ENCODE data around the gene C5orf52.
"Not testable (repeated sequence)": the region's sequence is repeated elsewhere in the genome, so short reads cannot be mapped to it uniquely, and the experiment has no call there.

Gene C5orf52

DNA sequence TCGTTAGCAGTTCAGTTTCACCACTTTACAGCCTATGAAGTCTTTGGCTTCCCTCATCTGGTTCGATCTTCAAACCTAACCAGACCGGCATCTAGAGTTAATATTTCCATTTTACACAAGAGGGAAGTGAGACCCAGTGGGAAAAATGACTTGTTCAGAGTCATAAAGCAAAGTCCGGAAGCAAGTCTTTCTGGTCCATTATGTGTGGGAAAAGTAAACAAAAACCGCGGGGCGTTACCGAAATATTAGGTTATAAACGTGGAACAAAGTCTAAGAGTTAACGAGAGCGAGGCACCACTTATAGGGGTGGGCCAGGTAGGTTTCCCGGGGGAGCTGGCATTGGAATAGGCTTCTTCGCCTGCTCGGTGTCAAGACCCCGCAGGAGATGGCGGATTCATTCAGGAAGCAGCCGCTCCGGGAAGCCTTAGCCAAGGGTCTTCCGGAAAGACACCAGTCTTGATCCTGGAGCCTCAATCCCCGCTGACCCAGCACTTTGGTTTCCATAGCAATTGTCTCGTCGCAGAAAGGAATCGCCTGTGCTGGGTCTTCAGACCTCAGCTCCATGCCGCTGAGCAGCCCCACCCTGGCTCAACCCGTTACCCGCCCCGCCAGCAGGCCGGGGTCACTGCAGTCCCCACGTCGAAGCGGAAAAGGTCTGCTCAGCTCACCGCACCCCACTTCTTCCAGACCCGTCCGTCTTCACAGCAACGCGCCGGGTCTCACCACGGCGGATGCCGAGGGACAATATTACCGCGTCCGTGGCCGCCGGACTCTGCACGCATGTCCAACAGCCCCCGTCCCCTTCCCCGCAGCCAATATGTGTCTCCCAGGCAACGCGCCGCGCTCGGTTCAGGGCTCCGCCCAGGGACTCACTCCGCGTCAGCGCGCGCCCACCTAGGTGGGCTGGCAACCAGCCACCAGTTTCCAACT is at the start of gene C5orf52:
C5orf52 (plus strand) TSS at position 872 of the 930 bp plus-strand sequence. CDS start 82 bp downstream, outside the sequence.
- no peak for DNase-seq

DNA sequence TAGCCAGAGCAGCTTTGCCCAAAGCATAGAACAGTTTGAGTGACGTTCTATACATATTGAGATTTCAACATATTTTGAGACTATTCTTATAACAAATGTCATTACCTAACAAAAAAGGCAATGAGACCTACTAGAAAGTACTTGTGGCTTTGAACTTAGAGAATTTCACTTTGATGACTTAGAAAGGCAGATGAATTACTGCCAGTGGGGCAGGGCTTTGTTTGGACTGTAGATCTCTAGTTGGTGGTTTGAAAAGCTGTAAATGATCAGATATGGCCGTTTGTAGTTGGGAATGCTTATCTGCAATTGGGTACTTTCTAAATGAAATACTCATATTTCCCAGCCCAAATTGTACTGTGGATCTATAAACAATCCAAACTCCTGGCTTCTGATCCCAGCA is 47.2 kb upstream of the C5orf52 start:
- no peak for DNase-seq

DNA sequence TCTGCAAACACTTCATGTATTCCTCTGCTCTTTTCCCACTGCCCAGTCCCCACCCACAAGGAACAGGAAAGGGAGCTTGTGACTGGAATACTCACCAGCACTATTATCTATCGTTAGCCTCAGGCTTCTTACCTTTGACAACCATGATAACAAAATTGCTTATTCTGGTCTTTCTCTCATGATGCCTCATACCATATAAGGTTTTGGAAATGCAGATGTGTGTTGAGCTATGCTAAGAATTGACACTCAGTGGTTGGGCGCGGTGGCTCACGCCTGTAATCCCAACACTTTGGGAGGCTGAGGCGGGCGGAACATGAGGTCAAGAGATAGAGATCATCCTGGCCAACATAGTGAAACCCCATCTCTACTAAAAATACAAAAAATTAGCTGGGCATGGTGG is 44.5 kb upstream of the C5orf52 start:
- no peak for DNase-seq

DNA sequence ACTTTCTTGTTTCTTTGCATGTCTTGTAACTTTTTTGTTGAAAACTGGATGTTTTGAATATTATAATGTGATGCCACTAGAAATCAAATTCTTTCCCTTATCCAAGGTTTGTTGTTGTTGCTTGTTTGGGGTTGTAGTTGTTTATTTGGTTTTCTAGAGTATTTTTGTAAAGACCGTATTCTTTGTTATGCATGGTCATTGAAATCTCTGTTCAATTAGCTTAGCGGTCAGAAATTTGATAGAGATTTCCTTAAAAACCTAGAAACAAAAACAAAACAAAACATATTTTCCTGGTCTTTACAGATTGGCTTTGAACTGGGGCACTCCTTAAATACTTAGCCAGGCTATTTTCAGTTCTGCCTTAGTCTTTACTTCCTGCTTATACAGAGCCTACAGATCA is 41.0 kb upstream of the C5orf52 start:
- DNase-seq: no peak

DNA sequence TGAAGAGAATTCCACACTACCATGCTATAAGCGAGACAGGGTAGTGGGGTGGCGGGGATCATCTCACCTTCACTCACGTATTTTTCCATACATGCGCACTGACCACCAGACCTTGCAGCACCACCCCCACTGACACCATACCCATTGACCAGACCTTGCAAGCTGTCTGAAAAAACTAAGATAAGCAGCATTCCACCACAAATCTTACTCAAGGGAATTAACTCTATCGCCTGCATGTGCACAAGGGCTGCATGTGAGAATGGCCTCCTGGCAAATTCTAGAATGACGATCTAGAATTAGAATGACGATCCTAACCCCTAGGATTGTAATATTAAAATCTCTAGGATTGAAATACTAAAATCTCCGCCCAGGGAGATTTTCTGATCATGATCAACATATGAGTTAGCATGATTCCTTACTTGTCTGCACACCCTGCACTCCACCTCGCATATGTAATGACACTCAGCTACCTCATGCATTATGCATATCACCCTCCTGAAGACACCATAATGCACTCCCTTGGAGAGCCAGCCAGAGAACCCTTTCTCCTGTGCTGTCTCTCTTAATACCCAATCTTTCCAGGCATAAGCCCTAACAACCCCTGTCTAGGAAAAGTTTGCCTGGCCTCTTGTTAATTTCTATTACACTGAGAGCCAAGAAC is 30.8 kb upstream of the C5orf52 start:
- DNase-seq: no peak

DNA sequence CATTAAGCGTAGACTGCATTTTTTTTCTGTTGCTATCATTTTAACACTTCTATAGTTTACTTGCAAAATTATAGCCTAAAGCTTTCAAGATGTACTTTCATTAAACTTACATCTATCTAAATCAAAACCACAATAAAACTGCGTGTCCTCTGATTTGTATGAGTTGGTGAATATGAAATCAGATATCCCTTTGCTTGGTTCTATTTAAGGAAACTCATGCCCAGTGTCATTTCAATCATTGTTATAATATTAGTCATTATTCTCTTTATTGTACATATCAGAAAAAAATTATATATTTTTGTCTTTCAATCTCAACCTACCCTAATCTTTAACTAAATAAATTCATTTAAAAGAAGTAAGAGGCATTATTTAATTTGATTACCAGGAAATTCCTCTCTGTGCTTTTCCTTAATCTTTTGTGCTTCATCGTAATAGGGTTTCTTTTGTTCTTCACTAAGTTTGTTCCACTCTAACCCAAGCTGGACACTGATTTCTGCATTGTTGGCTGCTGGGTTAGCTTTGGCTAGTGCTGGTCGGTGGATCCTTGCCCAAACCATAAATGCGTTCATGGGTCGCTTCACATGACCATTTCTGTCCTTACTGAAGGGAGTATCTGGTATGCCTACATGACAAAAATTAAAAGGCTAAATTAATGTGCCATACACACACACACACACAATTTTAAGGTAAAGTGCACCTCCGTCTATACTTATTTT is 22.9 kb upstream of the C5orf52 start:
- no peak for DNase-seq

DNA sequence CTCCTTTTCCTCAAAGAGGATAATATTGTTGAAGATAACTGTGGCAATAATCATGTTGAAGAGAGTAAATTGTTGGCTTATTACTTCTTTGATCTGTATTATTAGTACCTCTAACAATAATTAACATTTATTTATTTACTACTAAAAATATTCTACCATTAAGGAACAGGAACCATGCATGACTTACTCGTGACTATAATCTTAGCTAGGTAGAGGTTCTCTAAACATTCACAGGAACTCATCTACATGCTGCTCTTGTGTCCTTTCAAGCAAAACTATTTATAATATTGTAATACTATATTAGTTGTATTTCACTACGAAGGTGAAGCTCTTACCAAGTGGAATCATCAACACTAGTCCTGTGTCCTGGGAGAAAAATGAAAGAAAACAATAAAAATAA is 22.2 kb upstream of the C5orf52 start:
- no peak for DNase-seq

DNA sequence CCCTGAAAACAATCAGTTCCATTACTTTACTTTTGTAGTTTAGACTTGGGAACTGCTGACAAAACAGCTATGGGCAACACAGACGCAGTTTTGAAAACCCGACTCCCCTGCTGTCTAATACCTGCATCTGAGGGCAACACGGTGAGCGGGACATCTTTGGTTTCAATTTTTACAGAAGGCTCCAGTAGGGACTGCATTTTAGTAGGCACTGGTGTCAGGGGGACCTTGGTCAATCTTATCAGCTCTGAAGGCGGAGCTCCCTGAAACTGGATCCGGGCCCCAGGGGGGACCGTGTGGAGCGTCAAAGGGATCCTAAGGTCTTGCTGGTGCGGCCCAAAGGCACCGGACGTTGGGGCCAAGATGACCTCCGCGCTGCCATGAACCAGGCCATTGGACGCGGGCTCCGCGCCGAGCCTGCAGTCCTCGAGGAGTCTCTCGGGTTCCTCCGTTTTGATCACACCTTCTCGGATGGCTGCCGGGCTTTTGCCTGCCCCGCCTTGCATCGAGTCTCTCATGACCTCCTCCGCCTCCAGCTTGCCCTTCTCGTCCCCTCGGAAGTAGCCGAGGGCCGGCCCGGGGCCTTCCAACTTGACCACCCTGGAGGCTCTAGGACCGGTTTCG is 20.2 kb upstream of the C5orf52 start:
- no peak for DNase-seq

DNA sequence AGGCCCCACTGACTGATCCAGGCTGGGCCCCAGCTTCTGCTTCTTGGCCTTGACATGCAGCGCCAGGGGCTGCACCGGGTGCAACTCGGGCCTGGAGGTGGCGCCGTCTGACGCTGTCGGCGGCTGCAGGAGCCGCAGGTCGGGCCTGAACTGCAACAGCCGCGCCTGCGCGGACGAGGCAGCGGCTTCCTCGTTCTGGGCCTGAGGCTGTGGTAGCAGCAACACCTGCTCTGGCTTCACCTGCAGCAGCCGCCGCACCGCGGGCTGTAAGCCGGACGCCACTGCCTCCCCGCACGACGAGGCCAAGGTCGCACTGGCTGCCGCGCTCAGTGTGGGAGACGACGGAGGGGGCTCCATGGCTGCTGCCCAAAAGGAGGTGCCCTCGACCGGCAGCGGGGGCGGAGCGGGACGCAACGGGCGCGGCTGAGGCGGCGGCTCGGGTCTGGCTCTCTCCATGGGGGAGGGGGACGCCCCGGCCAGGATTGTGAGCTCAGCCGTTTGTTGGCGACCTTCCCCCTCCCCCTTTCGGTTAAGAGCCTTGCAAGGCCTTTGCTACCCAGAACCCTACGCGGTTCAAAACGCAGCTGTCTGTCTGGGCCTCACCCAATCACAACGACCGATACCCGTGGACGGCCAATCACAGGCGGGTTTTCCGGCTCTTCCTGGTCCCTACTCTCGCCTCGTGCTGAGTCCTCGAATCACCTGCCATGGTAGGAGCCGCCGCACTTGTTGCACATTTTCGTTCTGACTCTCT is 19.5 kb upstream of the C5orf52 start:
- DNase-seq: no peak

DNA sequence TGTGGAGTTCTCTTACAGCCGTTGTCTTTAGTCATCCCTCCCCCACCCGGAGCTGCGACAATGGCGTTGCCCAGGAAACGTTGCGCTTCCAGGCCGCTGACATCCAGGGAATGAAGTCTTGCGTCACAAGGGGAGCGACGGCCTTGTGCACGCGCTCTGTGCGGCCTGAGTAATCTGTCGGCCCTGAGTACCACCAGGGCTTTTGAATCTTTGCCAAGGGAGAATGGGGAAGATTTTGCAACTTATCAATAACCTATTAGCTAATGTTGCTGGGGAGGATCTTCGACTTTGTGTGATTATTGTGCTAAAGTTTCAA is 19.0 kb upstream of the C5orf52 start, which contains the start of gene SOX30:
SOX30 (minus strand) TSS at position 62 of the 316 bp plus-strand sequence. CDS start 360 bp downstream, outside the sequence.
- DNase-seq: no peak

DNA sequence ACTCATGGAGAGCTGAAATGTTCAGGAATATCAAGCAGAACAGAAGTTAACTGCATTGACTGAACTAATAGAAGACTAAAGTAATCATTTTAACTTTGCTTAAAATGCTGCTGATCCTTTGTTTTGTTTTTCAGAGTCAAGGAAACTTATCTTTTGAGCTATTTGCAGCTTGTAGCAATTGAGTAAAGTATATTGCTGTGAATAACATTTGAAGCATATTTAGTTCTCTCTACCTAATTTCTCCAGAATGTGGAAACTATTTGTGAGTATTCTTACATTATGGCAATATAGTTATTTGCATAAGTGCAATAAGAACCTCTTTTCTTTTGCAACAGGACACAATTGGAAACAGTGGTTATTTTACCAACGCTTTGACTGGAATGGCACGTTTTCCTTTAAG is 13.8 kb upstream of the C5orf52 start:
- no peak for DNase-seq

DNA sequence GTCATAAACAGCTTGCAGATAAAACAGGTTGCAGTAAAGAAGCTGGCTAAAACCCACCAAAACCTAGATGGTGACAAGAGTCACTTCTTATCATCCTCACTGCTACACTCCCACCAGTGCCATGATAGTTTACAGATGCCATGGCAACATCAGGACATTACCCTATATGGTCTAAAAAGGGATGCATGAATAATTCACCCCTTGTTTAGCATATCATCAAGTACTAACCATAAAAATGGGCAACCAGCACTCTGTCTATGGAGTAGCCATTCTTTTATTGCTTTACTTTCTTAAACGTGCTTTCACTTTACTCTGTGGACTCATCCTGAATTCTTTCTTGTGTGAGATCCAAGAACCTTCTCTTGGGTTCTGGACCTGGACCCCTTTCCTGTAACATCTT is 12.4 kb upstream of the C5orf52 start:
- DNase-seq: no peak

DNA sequence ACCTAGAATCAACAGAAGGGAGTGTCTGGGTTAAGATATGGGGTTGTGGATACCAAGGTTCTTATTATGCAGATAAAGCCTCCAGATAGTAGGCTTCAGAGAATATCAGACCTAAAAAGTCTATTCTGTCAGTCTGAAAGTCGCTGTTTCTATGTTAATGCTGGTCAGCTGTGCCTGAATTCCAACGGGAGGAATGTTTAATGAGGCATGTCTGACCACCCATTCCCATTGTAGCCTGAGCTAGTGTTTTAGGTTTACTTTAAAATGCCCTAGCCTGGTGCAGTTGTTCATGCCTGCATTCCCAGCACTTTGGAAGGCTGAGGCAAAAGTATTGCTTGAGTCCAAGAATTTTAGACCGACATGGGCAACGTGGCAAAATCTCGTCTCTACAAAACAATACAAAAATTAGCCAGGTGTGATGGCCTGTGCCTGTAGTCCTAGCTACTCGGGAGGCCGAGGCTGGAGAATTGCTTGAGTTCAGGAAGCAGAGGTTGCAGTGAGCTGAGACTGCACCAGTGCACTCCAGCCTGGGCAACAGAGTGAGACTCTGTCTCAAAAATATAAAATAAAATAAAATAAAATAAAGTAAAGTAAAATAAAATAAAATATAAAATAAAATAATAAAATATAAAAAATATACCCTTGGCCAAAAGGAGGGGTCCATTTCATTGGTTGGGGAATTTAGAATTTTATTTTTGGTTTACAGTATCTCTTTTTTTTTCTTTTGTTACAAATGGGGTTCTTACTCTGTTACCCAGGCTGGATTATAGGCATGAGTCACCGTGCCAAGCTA is 11.3 kb upstream of the C5orf52 start:
- DNase-seq: no peak

DNA sequence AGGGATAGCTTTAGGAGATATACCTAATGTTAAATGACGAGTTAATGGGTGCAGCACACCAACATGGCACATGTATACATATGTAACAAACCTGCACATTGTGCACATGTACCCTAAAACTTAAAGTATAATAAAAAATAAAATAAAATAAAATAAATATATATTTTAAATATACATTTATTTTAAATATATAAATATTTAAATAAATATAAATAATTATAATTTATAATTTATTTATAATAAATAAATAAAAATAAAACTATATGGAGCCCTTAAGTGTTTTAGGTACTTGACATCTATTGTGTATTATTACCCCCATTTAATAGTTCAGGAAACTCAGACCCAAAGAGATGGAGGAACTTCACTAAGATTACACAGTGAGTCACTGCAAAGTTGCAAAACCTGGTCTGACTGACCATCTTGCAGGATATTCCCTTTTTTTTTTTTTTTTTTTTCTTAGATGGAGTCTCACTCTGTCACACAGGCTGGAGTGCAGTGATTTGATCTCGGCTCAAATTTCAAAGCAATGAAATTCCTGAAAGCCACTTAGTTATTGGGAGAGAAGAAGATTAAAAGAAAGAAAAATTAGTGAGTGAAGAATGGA is 5.8 kb upstream of the C5orf52 start:
- no peak for DNase-seq

DNA sequence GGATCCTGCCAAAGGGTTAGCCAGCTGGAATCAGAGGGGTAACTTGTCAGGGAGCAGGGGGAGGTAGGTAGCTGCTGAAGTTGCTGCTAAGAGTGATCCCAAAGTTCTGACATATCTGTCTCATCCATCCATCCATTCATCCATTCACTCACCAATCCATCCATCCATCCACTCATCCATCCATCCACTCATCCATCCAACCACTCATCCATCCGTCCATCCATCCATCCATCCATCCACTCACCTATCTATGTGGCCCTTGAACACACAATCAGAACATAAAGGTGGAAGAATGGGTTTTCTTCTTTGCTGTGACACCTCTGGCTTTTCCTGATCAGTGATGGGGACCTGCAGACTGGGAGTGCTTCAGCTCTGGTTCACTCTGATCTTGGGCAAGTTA is 3.0 kb upstream of the C5orf52 start:
- DNase-seq: no peak

DNA sequence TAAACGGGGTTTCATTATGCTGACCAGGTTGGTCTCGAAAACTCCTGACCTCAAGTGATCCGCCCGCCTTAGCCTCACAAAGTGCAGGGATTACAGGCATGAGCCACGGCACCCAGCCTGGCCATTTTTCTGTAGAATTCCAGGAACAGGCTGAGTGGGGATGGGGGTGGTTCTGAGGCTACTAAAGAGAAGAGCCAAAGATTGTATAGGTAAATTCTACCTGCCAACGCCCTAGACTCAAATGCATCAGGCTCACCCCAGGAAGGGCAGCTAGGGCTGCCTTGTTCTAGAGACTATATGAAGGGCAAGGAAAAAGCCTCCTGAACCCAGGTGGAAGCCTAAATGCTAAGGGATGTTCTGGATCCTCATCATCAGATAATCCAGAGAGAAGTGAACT is 1.6 kb upstream of the C5orf52 start:
- no peak for DNase-seq

DNA sequence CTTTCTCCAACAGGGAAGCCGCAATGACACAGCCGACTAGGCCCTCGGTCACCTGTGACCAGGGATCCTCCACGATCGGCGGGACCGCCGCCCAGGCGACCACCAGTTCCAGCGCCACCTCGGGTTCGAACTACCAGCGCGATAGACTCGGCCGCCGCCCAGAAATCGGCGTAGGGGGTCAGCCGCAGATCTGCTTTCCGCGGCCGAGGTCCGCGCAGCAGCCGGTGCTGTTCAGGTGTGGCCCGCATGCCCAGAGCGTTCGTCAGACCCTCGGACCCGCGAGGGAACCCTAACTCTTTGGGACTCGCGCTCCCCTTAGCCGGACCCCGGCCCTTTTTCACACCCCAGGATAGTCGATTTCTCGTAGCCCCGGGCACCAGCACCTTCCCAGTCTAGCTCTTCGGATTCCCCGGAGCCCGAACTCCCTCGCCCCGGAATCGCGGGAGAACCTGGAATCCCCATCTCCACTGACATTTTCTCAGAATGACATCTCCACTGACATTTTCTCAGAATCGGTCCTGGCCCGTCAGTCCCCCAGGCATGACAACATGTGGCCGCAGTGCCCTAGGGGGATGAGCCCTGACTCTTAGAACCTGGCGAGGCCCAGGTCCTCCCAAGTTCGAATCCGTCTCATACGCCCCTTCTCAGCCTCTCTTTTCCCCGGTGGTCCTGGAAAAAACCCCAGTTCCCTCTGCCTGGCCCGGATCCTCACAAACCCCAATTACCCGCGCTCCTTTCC is 428 bp downstream of the C5orf52 start:
- no peak for DNase-seq

DNA sequence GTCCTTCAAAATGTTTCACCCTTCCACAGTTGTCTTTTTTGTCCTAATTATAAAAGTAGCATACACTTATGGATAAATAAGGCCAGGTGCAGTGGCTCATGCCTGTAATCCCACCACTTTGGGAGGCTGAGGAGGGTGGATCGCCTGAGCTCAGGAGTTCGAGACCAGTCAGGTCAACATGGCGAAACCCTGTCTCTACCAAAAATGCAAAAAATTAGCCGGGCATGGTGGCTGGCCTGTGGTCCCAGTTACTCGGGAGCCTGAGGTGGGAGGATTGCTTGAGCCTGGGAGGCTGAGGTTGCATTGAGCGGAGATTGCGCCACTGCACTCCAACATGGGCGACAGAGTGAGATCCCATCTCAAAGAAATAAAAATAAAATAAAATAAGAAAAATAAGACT is 1.6 kb downstream of the C5orf52 start:
- no peak for DNase-seq

DNA sequence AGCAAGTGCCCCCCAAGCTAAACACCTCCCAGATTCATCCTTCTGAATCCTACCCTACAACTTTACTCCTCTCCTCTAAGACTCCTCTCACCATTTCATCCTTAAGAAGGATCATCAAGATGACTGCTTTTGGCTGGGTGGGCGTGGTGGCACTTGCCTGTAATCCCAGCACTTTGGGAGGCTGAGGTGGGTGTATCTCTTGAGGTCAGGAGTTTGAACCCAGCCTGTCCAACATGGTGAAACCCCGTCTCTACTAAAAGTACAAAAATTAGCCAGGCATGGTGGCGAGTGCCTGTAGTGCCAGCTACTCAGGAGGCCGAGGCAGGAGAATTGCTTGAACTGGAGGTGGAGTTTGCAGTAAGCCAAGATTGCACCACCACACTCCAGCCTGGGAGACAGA is 3.0 kb downstream of the C5orf52 start:
- DNase-seq: not testable (repeated sequence)

DNA sequence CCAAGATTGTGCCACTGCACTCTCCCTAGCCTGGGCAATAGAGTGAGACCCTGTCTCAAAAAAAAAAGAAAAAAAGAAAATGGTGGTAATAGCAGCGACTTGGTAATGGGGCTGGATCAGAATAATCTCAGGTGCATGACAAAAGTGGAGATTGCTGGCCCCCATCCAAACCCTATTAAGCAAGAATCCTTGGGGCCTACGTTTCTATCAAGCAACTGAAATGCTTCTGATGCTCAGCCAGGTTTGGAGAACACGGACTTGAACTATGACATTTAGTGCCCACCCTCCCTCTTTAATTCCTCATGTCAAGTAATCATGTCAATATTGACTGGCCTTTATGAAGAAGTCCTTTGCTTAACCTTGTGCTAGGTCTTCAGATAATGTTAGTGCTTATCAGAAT is 6.6 kb downstream of the C5orf52 start:
- no peak for DNase-seq

Measured in cortex of kidney (tissue), 1 donor.